GM18526 (cell line): ENCODE results near the gene ST6GALNAC1.

Experiments
- POLR2A ChIP-seq: IDR thresholded peaks from 3 replicates; pipeline ENCODE4 v1.6.1; 2011; ENCODE audit not compliant: insufficient read length; ENCODE audit errors: extremely low read depth

ST6GALNAC1 gene

GRCh38 chr17:76681222-76682137 is 37.9 kb upstream of the ST6GALNAC1 start:
- TF ChIP-seq POLR2A, result no peak

GRCh38 chr17:76679239-76679638 is 35.7 kb upstream of the ST6GALNAC1 start:
- TF ChIP-seq POLR2A, result no peak

- TF ChIP-seq POLR2A, result no peak
Observed at GRCh38 chr17:76678330-76678729, 34.8 kb upstream of the ST6GALNAC1 start.

- no peak for TF ChIP-seq POLR2A
Observed at GRCh38 chr17:76677406-76677805, 33.8 kb upstream of the ST6GALNAC1 start.

GRCh38 chr17:76676629-76677028 is 33.1 kb upstream of the ST6GALNAC1 start:
- TF ChIP-seq POLR2A, result no peak

GRCh38 chr17:76675648-76676047 is 32.1 kb upstream of the ST6GALNAC1 start:
- TF ChIP-seq POLR2A, result no peak

GRCh38 chr17:76674600-76674999 is 31.0 kb upstream of the ST6GALNAC1 start:
- no peak for TF ChIP-seq POLR2A

- no peak for TF ChIP-seq POLR2A
Observed at GRCh38 chr17:76673729-76674128, 30.2 kb upstream of the ST6GALNAC1 start.

- no peak for TF ChIP-seq POLR2A
Observed at GRCh38 chr17:76672892-76673291, 29.3 kb upstream of the ST6GALNAC1 start.

- no peak for TF ChIP-seq POLR2A
Observed at GRCh38 chr17:76672270-76672851, 28.8 kb upstream of the ST6GALNAC1 start.

- peak; percentile 49 for TF ChIP-seq POLR2A
Observed at GRCh38 chr17:76671912-76672262, 28.3 kb upstream of the ST6GALNAC1 start.

- TF ChIP-seq POLR2A, result peak; percentile 60
Observed at GRCh38 chr17:76671123-76671911, 27.8 kb upstream of the ST6GALNAC1 start.

- TF ChIP-seq POLR2A, result no peak
Observed at GRCh38 chr17:76670718-76671122, 27.2 kb upstream of the ST6GALNAC1 start.

- TF ChIP-seq POLR2A, result no peak
Observed at GRCh38 chr17:76670020-76670717, 26.6 kb upstream of the ST6GALNAC1 start.

- no peak for TF ChIP-seq POLR2A
Observed at GRCh38 chr17:76667786-76668453, 24.4 kb upstream of the ST6GALNAC1 start.

- TF ChIP-seq POLR2A, result no peak
Observed at GRCh38 chr17:76667491-76667755, 23.9 kb upstream of the ST6GALNAC1 start.

GRCh38 chr17:76660656-76661042 is 17.1 kb upstream of the ST6GALNAC1 start:
- no peak for TF ChIP-seq POLR2A
